HUES64 (cell line): ENCODE results near the gene COL2A1. TPM values are rescaled to one million over a fixed set of nuclear protein-coding genes. Genes with fewer than 3 reads are reported as not detected.

Source experiments
- H3K27ac ChIP-seq: 2 replicates; pipeline ENCODE4 v1.7.0; 2013; ENCODE audit warnings: low read depth, low read length, inconsistent platforms
- H3K27me3 ChIP-seq: 2 replicates; pipeline ENCODE4 v1.6.1; 2013; ENCODE audit warnings: mild to moderate bottlenecking, low read length; ENCODE audit not compliant: insufficient read depth
- H3K36me3 ChIP-seq: 2 replicates; pipeline ENCODE4 v1.6.1; 2013; ENCODE audit warnings: mild to moderate bottlenecking, low read length; ENCODE audit not compliant: insufficient read depth
- H3K4me1 ChIP-seq: 2 replicates; pipeline ENCODE4 v1.6.1; 2013; ENCODE audit warnings: mild to moderate bottlenecking, low read length, moderate library complexity; ENCODE audit not compliant: insufficient read depth
- H3K4me3 ChIP-seq: 2 replicates; pipeline ENCODE4 v1.5.1; 2013; ENCODE audit warnings: mild to moderate bottlenecking, low read length, moderate library complexity
- H3K9ac ChIP-seq: 2 replicates; pipeline ENCODE4 v1.6.1; 2013; ENCODE audit warnings: mild to moderate bottlenecking, low read depth, low read length
- H3K9me3 ChIP-seq: 2 replicates; pipeline ENCODE4 v1.6.1; 2013; ENCODE audit warnings: low read depth, low read length; ENCODE audit not compliant: insufficient read depth
- WGBS: fragments of 150-250, 120-280 bp; methylation state at CpG from one replicate; pipeline ENCODE4 v1.1.7; 2013; ENCODE audit warnings: missing lambda C conversion rate; 5-methylcytosine and 5-hydroxymethylcytosine counted together
- polyA plus RNA-seq, 2 experiments: library from polyadenylated mRNA; stranded (reverse); fragments of 50-300 nt; gene quantifications; one replicate each; pipeline ENCODE4 v1.2.3, GENCODE V29; 2013

Gene COL2A1
- 49.4 TPM for polyA plus RNA-seq (2013, experiment 1 of 2)
- 95.3 TPM for polyA plus RNA-seq (2013, experiment 2 of 2)

GRCh38 chr12:48004053-48004941 lies at the start of gene COL2A1:
Gene COL2A1, minus strand, starts transcription at chr12:48004476. Its CDS starts 155 bp downstream, at chr12:48004321.
- Histone ChIP-seq H3K9me3 (no peaks in the 10 kb centered on the region), H3K9ac (peak within 1 kb of the TSS; percentile 3), H3K27me3 (peaks cover 100% of the 10 kb centered on the region), H3K36me3 (no peaks in the 10 kb centered on the region), H3K4me1 (peaks cover 29% of the 10 kb centered on the region), H3K27ac (no peak within 1 kb of the TSS), H3K4me3 (peak within 1 kb of the TSS; percentile 55)
- WGBS = under 1% methylated on average over 83 of the region's 83 CpGs

- Histone ChIP-seq H3K4me3 (no peak overlapping the region), H3K36me3 (peaks cover 12% of the 10 kb centered on the region), H3K27me3 (no peaks in the 10 kb centered on the region), H3K4me1 (no peaks in the 10 kb centered on the region), H3K9ac (no peak overlapping the region), H3K27ac (no peak overlapping the region), H3K9me3 (no peaks in the 10 kb centered on the region; the same call in 1 of the 2 replicates)
- 95% methylated on average over 3 of the region's 4 CpGs for WGBS
Measured at GRCh38 chr12:48053883-48054282, 49.6 kb upstream of the COL2A1 start.

GRCh38 chr12:48053122-48053521 lies 48.8 kb upstream of the COL2A1 start:
- 100% methylated on average over 2 of the region's 3 CpGs for WGBS
- Histone ChIP-seq H3K9ac (no peak overlapping the region), H3K4me1 (no peaks in the 10 kb centered on the region), H3K4me3 (no peak overlapping the region), H3K9me3 (no peaks in the 10 kb centered on the region), H3K27ac (no peak overlapping the region), H3K27me3 (no peaks in the 10 kb centered on the region), H3K36me3 (peaks cover 13% of the 10 kb centered on the region)

- Histone ChIP-seq H3K27me3 (no peaks in the 10 kb centered on the region), H3K36me3 (peaks cover 28% of the 10 kb centered on the region), H3K4me1 (no peaks in the 10 kb centered on the region), H3K9ac (no peak overlapping the region), H3K27ac (no peak overlapping the region), H3K9me3 (no peaks in the 10 kb centered on the region), H3K4me3 (no peak overlapping the region)
- 100% methylated on average over 2 of the region's 2 CpGs for WGBS
Measured at GRCh38 chr12:48051681-48052080, 47.4 kb upstream of the COL2A1 start.

GRCh38 chr12:48050174-48050573 lies 45.9 kb upstream of the COL2A1 start:
- Histone ChIP-seq H3K27me3 (no peaks in the 10 kb centered on the region), H3K9me3 (no peaks in the 10 kb centered on the region), H3K27ac (no peak overlapping the region), H3K36me3 (peaks cover 43% of the 10 kb centered on the region), H3K4me1 (no peaks in the 10 kb centered on the region), H3K4me3 (no peak overlapping the region), H3K9ac (no peak overlapping the region)
- WGBS = 95% methylated on average over 6 of the region's 6 CpGs

GRCh38 chr12:48045965-48046518 lies 41.8 kb upstream of the COL2A1 start:
- Histone ChIP-seq H3K4me3 (no peak overlapping the region), H3K4me1 (no peaks in the 10 kb centered on the region), H3K9me3 (no peaks in the 10 kb centered on the region), H3K9ac (no peak overlapping the region), H3K27me3 (no peaks in the 10 kb centered on the region), H3K27ac (no peak overlapping the region), H3K36me3 (peaks cover 67% of the 10 kb centered on the region)
- 98% methylated on average over 2 of the region's 2 CpGs for WGBS

GRCh38 chr12:48045061-48045846 lies 41.0 kb upstream of the COL2A1 start:
- Histone ChIP-seq H3K4me3 (no peak overlapping the region), H3K9ac (no peak overlapping the region), H3K4me1 (no peaks in the 10 kb centered on the region), H3K9me3 (no peaks in the 10 kb centered on the region), H3K36me3 (peaks cover 67% of the 10 kb centered on the region), H3K27ac (no peak overlapping the region), H3K27me3 (no peaks in the 10 kb centered on the region)
- WGBS = 95% methylated on average over 6 of the region's 6 CpGs

GRCh38 chr12:48044396-48044795 lies 40.1 kb upstream of the COL2A1 start:
- H3K27me3 ChIP-seq = 0 out of 2 replicates have a peak, but pooled peaks cover 4% of the 10 kb centered on the region
- H3K36me3 ChIP-seq = peaks cover 66% of the 10 kb centered on the region
- WGBS = 97% methylated on average over 7 of the region's 7 CpGs

GRCh38 chr12:48043771-48044170 lies 39.5 kb upstream of the COL2A1 start:
- Histone ChIP-seq H3K27me3 (peaks cover 10% of the 10 kb centered on the region; the same call in 1 of the 2 replicates), H3K4me3 (no peak overlapping the region), H3K9ac (no peak overlapping the region), H3K9me3 (no peaks in the 10 kb centered on the region), H3K36me3 (peaks cover 60% of the 10 kb centered on the region), H3K27ac (no peak overlapping the region), H3K4me1 (no peaks in the 10 kb centered on the region)
- 84% methylated on average over 2 of the region's 4 CpGs for WGBS

More at GRCh38 chr12:48044396-48044795, 40.1 kb upstream of the COL2A1 start:
- Histone ChIP-seq H3K9ac (no peak overlapping the region), H3K4me3 (no peak overlapping the region), H3K27ac (no peak overlapping the region), H3K9me3 (no peaks in the 10 kb centered on the region), H3K4me1 (no peaks in the 10 kb centered on the region)

- Histone ChIP-seq H3K27me3 (peaks cover 22% of the 10 kb centered on the region; the same call in 1 of the 2 replicates), H3K36me3 (peaks cover 40% of the 10 kb centered on the region), H3K4me3 (no peak overlapping the region), H3K27ac (no peak overlapping the region), H3K4me1 (peaks cover 15% of the 10 kb centered on the region), H3K9me3 (no peaks in the 10 kb centered on the region), H3K9ac (no peak overlapping the region)
- 82% methylated on average over 4 of the region's 5 CpGs for WGBS
Measured at GRCh38 chr12:48041591-48042423, 37.5 kb upstream of the COL2A1 start.
